ENCODE measurements around the gene PLEKHA8.

DNA sequence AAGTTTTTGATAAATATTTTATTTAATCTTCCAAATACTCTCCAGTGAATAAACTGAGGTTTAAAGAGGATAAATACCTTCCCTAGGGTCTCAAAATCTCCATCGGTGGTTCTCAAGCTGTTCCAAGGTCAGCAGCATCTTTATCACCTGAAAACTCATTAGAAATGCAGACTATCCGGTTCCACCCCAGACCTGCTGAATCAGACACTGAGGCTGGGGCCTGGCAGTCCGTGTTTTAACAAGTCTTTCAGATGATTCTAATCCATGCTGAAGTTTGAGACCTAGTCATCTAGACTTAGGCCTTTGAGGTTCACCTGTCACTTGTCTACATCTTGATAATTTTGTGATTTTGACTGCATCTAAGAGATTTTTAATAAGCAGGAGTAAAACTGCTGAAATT, 37.5 kb downstream of the PLEKHA8 start:
- TF ChIP-seq, protein P1, sequence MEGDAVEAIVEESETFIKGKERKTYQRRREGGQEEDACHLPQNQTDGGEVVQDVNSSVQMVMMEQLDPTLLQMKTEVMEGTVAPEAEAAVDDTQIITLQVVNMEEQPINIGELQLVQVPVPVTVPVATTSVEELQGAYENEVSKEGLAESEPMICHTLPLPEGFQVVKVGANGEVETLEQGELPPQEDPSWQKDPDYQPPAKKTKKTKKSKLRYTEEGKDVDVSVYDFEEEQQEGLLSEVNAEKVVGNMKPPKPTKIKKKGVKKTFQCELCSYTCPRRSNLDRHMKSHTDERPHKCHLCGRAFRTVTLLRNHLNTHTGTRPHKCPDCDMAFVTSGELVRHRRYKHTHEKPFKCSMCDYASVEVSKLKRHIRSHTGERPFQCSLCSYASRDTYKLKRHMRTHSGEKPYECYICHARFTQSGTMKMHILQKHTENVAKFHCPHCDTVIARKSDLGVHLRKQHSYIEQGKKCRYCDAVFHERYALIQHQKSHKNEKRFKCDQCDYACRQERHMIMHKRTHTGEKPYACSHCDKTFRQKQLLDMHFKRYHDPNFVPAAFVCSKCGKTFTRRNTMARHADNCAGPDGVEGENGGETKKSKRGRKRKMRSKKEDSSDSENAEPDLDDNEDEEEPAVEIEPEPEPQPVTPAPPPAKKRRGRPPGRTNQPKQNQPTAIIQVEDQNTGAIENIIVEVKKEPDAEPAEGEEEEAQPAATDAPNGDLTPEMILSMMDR (IDR thresholded peaks at IDR 0.05), result no peak
- TF ChIP-seq EZH2 (IDR thresholded peaks at IDR 0.05) (no peak), EZH2phosphoT487 (IDR thresholded peaks at IDR 0.05) (no peak)
